K562 (cell line): ENCODE results near the gene IRAK4. TPM values are rescaled to one million over a fixed set of nuclear protein-coding genes. Genes with fewer than 3 reads are reported as not detected.
A peak's percentile ranks its signal among the peaks of the same experiment; 100 is the strongest.

Source experiments
- CAMTA2 ChIP-seq: fragments of 250-450 bp; sonication (Bioruptor Pico); conservative IDR thresholded peaks from 2 replicates; pipeline ENCODE4 v1.5.1; 2022
- HDGF ChIP-seq: fragments of 450-650 bp; IDR thresholded peaks from 2 replicates; pipeline ENCODE4 v1.6.1; 2016
- HMG20A ChIP-seq: fragments of 450-650 bp; formaldehyde crosslinking; conservative IDR thresholded peaks from 2 replicates; pipeline ENCODE4 v1.4.0; 2020; ENCODE audit warnings: mild to moderate bottlenecking, mixed read lengths
- HMGN3 ChIP-seq: IDR thresholded peaks from 2 replicates; pipeline ENCODE4 v1.6.1; 2011; ENCODE audit warnings: borderline replicate concordance, low read depth, mild to moderate bottlenecking, mixed read lengths, low read length; ENCODE audit not compliant: insufficient read length; ENCODE audit errors: extremely low read depth
- HNRNPL ChIP-seq: fragments of 200-400 bp; formaldehyde crosslinking; IDR thresholded peaks from 2 replicates; pipeline ENCODE4 v1.6.1; 2017; ENCODE audit warnings: low read depth, mild to moderate bottlenecking, low read length
- MAX ChIP-seq: sonication (generic); formaldehyde crosslinking; IDR thresholded peaks from 2 replicates; pipeline ENCODE4 v1.9.0; 2022; ENCODE audit warnings: mild to moderate bottlenecking, missing genetic modification reagents
- NKRF ChIP-seq: fragments of 450-650 bp; IDR thresholded peaks from 2 replicates; pipeline ENCODE4 v1.6.1; 2016; ENCODE audit warnings: borderline replicate concordance
- NONO ChIP-seq, 2 experiments: fragments of 200-400 bp in 1 of 2; fragments of 450-650 bp in 1 of 2; formaldehyde crosslinking in 1 of 2; IDR thresholded peaks; 2 replicates each; pipeline ENCODE4 v1.6.1; 2017; ENCODE audit warnings: low read depth in 2 of 2, mild to moderate bottlenecking in 2 of 2, moderate library complexity in 2 of 2, low read length in 1 of 2
- PML ChIP-seq: IDR thresholded peaks from 2 replicates; pipeline ENCODE4 v1.6.1; 2012; ENCODE audit warnings: low read length, inconsistent platforms
- SNIP1 ChIP-seq: fragments of 450-650 bp; IDR thresholded peaks from 2 replicates; pipeline ENCODE4 v1.7.1; 2017; ENCODE audit warnings: low read depth, mild to moderate bottlenecking
- TAL1 ChIP-seq: fragments of 450-650 bp; IDR thresholded peaks from 2 replicates; pipeline ENCODE4 v1.6.1; 2016; ENCODE audit warnings: mild to moderate bottlenecking
- TEAD4 ChIP-seq, 2 experiments: sonication (generic) in 1 of 2; formaldehyde crosslinking in 1 of 2; IDR thresholded peaks; 2 replicates each; pipeline versions ENCODE4 v1.6.1 to v1.8.0; 2012 to 2022; ENCODE audit warnings: borderline replicate concordance in 1 of 2, inconsistent platforms in 1 of 2, low read length in 1 of 2, mild to moderate bottlenecking in 1 of 2, missing genetic modification reagents in 1 of 2
- ZBTB8A ChIP-seq: fragments of 450-650 bp; IDR thresholded peaks from 2 replicates; pipeline ENCODE4 v1.6.1; 2018; ENCODE audit warnings: mild to moderate bottlenecking, moderate library complexity; ENCODE audit not compliant: partially characterized antibody
- ZKSCAN1 ChIP-seq: fragments of 150-350 bp; IDR thresholded peaks from 2 replicates; pipeline ENCODE4 v1.6.1; 2016; ENCODE audit warnings: low read depth, low read length
- ZNF24 ChIP-seq: fragments of 450-650 bp; IDR thresholded peaks from 2 replicates; pipeline ENCODE4 v1.6.1; 2016
- ZNF512 ChIP-seq: IDR thresholded peaks from 2 replicates; pipeline ENCODE4 v1.6.1; 2016; ENCODE audit warnings: missing genetic modification characterization, missing compliant biosample characterization
- polyA plus RNA-seq, 8 experiments: library from polyadenylated mRNA; depleted of rRNA in 4 of 8; stranded (reverse) in 5 of 8; unstranded in 3 of 8; fragments of >200 nt; fragmentation: Nextera tagmentation in 2 of 8; fragmentation: Illumina TruSeq in 1 of 8; extraction: Ambion mirVana in 2 of 8; extraction: Trizol in 1 of 8; gene quantifications; 2 replicates each; pipeline versions ENCODE4 v1.2.1 to v1.2.3, GENCODE V29; 2011 to 2014; ENCODE audit warnings: inconsistent platforms in 1 of 8, missing spikeins in 1 of 8
- total RNA-seq, 7 experiments: library from RNA; depleted of rRNA in 6 of 7; stranded (reverse); fragments of >200 nt in 6 of 7; fragmentation: Illumina TruSeq in 2 of 7; extraction: Trizol in 2 of 7; gene quantifications; 2 replicates each; pipeline versions ENCODE4 v1.2.1 to v1.2.3, GENCODE V29; 2011 to 2021; ENCODE audit warnings: low replicate concordance in 1 of 7
- TF ChIP-seq, protein P1 (sequence below): fragments of 200-800 bp; sonication (Bioruptor generic); IDR thresholded peaks from 2 replicates; pipeline ENCODE4 v1.6.1; 2017; ENCODE audit warnings: missing genetic modification characterization, missing compliant biosample characterization
- TF ChIP-seq, protein P2 (sequence below): fragments of 250-450 bp; sonication (Bioruptor Pico); IDR thresholded peaks from 2 replicates; pipeline ENCODE4 v1.5.1; 2021; ENCODE audit warnings: mild to moderate bottlenecking

Gene IRAK4
- total and polyA plus RNA-seq, 9 of the 15 experiments (the other 6 are each of a cell fraction or from before 2014, with no cell fraction given): 10.8 to 34.5 (median 16.0) TPM

GRCh38 chr12:43835656-43836474, 77.1 kb downstream of the IRAK4 start, which contains the start of gene TMEM117 (continued):
- no peak for TF ChIP-seq NKRF
- TF ChIP-seq HDGF: no peak
- peak; percentile 75 for TF ChIP-seq MAX
- TF ChIP-seq SNIP1: no peak
- peak; percentile 32 for TF ChIP-seq HMGN3
- no peak for TF ChIP-seq HMG20A
- no peak for TF ChIP-seq PML
- peak in 1 of 2 experiments; percentile 85; a peak in 2 of 4 replicates for TF ChIP-seq NONO (IDR thresholded peaks at IDR 0.05; ENCODE audit: low read depth in 2 of 2, low read length in 1 of 2)
- 0 out of 2 replicates have a peak, but pooled peaks have one; percentile 31 for TF ChIP-seq ZNF24
- TF ChIP-seq, protein P1, sequence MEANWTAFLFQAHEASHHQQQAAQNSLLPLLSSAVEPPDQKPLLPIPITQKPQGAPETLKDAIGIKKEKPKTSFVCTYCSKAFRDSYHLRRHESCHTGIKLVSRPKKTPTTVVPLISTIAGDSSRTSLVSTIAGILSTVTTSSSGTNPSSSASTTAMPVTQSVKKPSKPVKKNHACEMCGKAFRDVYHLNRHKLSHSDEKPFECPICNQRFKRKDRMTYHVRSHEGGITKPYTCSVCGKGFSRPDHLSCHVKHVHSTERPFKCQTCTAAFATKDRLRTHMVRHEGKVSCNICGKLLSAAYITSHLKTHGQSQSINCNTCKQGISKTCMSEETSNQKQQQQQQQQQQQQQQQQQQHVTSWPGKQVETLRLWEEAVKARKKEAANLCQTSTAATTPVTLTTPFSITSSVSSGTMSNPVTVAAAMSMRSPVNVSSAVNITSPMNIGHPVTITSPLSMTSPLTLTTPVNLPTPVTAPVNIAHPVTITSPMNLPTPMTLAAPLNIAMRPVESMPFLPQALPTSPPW: peak; percentile 65
- TF ChIP-seq, protein P2, sequence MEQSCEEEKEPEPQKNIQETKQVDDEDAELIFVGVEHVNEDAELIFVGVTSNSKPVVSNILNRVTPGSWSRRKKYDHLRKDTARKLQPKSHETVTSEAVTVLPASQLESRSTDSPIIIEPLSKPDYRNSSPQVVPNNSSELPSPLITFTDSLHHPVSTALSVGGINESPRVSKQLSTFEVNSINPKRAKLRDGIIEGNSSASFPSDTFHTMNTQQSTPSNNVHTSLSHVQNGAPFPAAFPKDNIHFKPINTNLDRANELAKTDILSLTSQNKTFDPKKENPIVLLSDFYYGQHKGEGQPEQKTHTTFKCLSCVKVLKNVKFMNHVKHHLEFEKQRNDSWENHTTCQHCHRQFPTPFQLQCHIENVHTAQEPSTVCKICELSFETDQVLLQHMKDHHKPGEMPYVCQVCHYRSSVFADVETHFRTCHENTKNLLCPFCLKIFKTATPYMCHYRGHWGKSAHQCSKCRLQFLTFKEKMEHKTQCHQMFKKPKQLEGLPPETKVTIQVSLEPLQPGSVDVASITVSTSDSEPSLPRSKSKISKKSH (CRISPR knock-in tag): no peak
- peak; percentile 64; the same call in 1 of the 2 replicates for TF ChIP-seq HNRNPL
- no peak for TF ChIP-seq CAMTA2 (CRISPR knock-in tag)
- TF ChIP-seq ZNF512 (tag): no peak
- TF ChIP-seq ZKSCAN1: no peak
- TF ChIP-seq TAL1: no peak
- no peak for TF ChIP-seq TEAD4 (IDR thresholded peaks at IDR 0.05; ENCODE audit: low read length)
- TF ChIP-seq TEAD4 (CRISPR knock-in tag; IDR thresholded peaks at IDR 0.05; ENCODE audit: borderline replicate concordance): 0 out of 2 replicates have a peak, but pooled peaks have one; percentile 22
- TF ChIP-seq ZBTB8A: no peak
